ENCODE data around the gene RBM14.

DNA sequence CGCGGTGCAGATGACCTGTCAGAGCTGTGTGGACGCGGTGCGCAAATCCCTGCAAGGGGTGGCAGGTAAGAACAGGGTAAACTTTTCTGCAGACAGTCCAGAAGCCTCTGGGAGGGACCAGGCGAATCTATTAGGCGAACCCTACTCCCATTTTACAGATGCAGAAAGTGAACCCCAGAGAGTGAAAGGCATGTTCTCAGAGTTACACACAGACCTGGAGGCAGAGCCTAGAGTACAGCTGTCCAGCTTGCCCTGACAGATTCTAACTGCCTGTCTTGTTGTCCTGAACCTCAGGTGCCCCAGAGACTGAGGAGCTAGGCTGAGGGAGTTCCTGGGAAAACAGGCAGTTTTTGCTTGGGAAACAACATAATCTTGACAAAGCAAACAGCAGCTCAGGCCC, 22.8 kb upstream of the RBM14 start:
- TF ChIP-seq, protein P1, sequence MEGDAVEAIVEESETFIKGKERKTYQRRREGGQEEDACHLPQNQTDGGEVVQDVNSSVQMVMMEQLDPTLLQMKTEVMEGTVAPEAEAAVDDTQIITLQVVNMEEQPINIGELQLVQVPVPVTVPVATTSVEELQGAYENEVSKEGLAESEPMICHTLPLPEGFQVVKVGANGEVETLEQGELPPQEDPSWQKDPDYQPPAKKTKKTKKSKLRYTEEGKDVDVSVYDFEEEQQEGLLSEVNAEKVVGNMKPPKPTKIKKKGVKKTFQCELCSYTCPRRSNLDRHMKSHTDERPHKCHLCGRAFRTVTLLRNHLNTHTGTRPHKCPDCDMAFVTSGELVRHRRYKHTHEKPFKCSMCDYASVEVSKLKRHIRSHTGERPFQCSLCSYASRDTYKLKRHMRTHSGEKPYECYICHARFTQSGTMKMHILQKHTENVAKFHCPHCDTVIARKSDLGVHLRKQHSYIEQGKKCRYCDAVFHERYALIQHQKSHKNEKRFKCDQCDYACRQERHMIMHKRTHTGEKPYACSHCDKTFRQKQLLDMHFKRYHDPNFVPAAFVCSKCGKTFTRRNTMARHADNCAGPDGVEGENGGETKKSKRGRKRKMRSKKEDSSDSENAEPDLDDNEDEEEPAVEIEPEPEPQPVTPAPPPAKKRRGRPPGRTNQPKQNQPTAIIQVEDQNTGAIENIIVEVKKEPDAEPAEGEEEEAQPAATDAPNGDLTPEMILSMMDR (IDR thresholded peaks at IDR 0.05; ENCODE audit: insufficient read depth, low read length) = no peak
- TF ChIP-seq POLR2AphosphoS5 (IDR thresholded peaks at IDR 0.05; ENCODE audit: low read depth) (no peak), REST (IDR thresholded peaks at IDR 0.05; ENCODE audit: insufficient replicate concordance, low read depth) (no peak), SPI1 (IDR thresholded peaks at IDR 0.05; ENCODE audit: borderline replicate concordance, low read depth) (no peak)
